Endothelial cell of umbilical vein (primary cell): ENCODE data around the gene ANXA6. TPM values are rescaled to one million over a fixed set of nuclear protein-coding genes. Genes with fewer than 3 reads are reported as not detected.

Experiments
- BruUV-seq: library from RNA; stranded (reverse); fragments of 400-500 nt; replicated peaks from 2 replicates; lab custom pipeline; 2021; lab: Mats Ljungman, UMichigan
- CTCF ChIA-PET: fragments of 300-600, 350-600 bp; sonication (Branson Sonifier 250); formaldehyde crosslinking; loops from one replicate; lab custom pipeline; 2021; ENCODE audit warnings: antibody characterized with exemption, inconsistent platforms; lab: Charles Lee
- POLR2A ChIA-PET: fragments of 300-600, 350-600 bp; sonication (Branson Sonifier 250); formaldehyde crosslinking; loops from one replicate; lab custom pipeline; 2021; ENCODE audit warnings: antibody characterized with exemption, inconsistent platforms; lab: Charles Lee
- DNase-seq: peaks from one replicate; pipeline ENCODE4 v3.0.0-alpha.2; 2011; ENCODE audit warnings: low read depth, low spot score
- FAIRE-seq: peaks from 2 replicates; lab custom pipeline; 2011; peaks lifted over from hg19 to GRCh38; lab: Jason Lieb, UNC
- H2AFZ ChIP-seq: 2 replicates; pipeline ENCODE4 v1.6.0; 2012; ENCODE audit warnings: low read depth, low read length, control low read depth, inconsistent platforms
- H3K27ac ChIP-seq: 2 replicates; pipeline ENCODE4 v1.5.1; 2011; ENCODE audit warnings: low read depth, mild to moderate bottlenecking, control low read depth, low read length, moderate library complexity; ENCODE audit not compliant: insufficient read depth
- H3K27me3 ChIP-seq, 2 experiments: 2 replicates each; pipeline versions ENCODE4 v1.6.0 to v1.6.1; 2011; ENCODE audit warnings: low read length in 2 of 2, mixed read lengths in 1 of 2; ENCODE audit not compliant: control insufficient read depth in 2 of 2, insufficient read depth in 2 of 2
- H3K36me3 ChIP-seq, 2 experiments: 2 replicates in 1 of 2; 3 replicates in 1 of 2; pipeline ENCODE4 v1.5.1; 2011; ENCODE audit warnings: low read length in 2 of 2, mild to moderate bottlenecking in 1 of 2, moderate library complexity in 1 of 2; ENCODE audit not compliant: control insufficient read depth in 2 of 2, insufficient read depth in 2 of 2; ENCODE audit errors: extremely low read depth in 1 of 2
- H3K4me1 ChIP-seq: 3 replicates; pipeline ENCODE4 v1.5.1; 2011; ENCODE audit warnings: mild to moderate bottlenecking, low read length; ENCODE audit not compliant: control insufficient read depth, insufficient read depth; ENCODE audit errors: extremely low read depth
- H3K4me2 ChIP-seq: 2 replicates; pipeline ENCODE4 v1.6.1; 2011; ENCODE audit warnings: low read length, control low read depth, mixed read lengths; ENCODE audit not compliant: insufficient read depth
- H3K4me3 ChIP-seq, 3 experiments: fragments of 200-600 bp in 1 of 3; sonication (generic), shearing (Covaris generic) in 1 of 3; replicated peaks in 1 of 3; 2 replicates each; pipeline ENCODE4 v1.5.1; 2011 to 2016; ENCODE audit warnings: control low read depth in 3 of 3, low read length in 3 of 3, mild to moderate bottlenecking in 2 of 3, inconsistent platforms in 1 of 3, low read depth in 1 of 3, moderate library complexity in 1 of 3; ENCODE audit not compliant: insufficient read depth in 1 of 3
- H3K79me2 ChIP-seq: 2 replicates; pipeline ENCODE4 v1.6.0; 2012; ENCODE audit warnings: low read length, inconsistent platforms; ENCODE audit not compliant: control insufficient read depth, insufficient read depth
- H3K9ac ChIP-seq: replicated peaks from 2 replicates; pipeline ENCODE3; 2011; ENCODE audit warnings: low read length, control low read depth; ENCODE audit not compliant: insufficient read depth; ENCODE audit errors: extremely low read depth
- H3K9me1 ChIP-seq: replicated peaks from 3 replicates; pipeline ENCODE4 v1.6.0; 2011; ENCODE audit warnings: mild to moderate bottlenecking, low read length; ENCODE audit not compliant: control insufficient read depth, insufficient read depth; ENCODE audit errors: extremely low read depth
- H3K9me3 ChIP-seq: replicated peaks from 2 replicates; pipeline ENCODE4 v1.5.1; 2012; ENCODE audit warnings: low read length, inconsistent platforms; ENCODE audit not compliant: control insufficient read depth, insufficient read depth
- H4K20me1 ChIP-seq: replicated peaks from 2 replicates; pipeline ENCODE3; 2011; ENCODE audit warnings: mild to moderate bottlenecking, low read length; ENCODE audit not compliant: control insufficient read depth, insufficient read depth; ENCODE audit errors: extremely low read depth
- EZH2 ChIP-seq: IDR thresholded peaks from 2 replicates; pipeline ENCODE4 v1.6.1; 2012; ENCODE audit warnings: borderline replicate concordance, low read depth, mild to moderate bottlenecking, moderate library complexity, low read length, inconsistent platforms; ENCODE audit not compliant: severe bottlenecking
- FOS ChIP-seq: IDR thresholded peaks from 2 replicates; pipeline ENCODE4 v1.6.1; 2011; ENCODE audit warnings: mild to moderate bottlenecking, low read length, moderate library complexity, borderline replicate concordance; ENCODE audit not compliant: insufficient read depth
- GATA2 ChIP-seq: IDR thresholded peaks from 2 replicates; pipeline ENCODE4 v1.7.0; 2011; ENCODE audit warnings: low read depth, mild to moderate bottlenecking, moderate library complexity, mixed read lengths, low read length; ENCODE audit not compliant: insufficient read length, insufficient read depth
- JUN ChIP-seq: IDR thresholded peaks from 2 replicates; pipeline ENCODE4 v1.6.1; 2011; ENCODE audit warnings: borderline replicate concordance, low read depth; ENCODE audit not compliant: insufficient read length, insufficient read depth
- MYC ChIP-seq: IDR thresholded peaks from one replicate; pipeline ENCODE4 v1.6.1; 2011; ENCODE audit warnings: mild to moderate bottlenecking, low read depth, low read length
- POLR2A ChIP-seq: IDR thresholded peaks from 2 replicates; pipeline ENCODE4 v1.6.1; 2012; ENCODE audit warnings: low read depth, mild to moderate bottlenecking, control low read depth, low read length
- POLR2AphosphoS5 ChIP-seq: IDR thresholded peaks from 2 replicates; pipeline ENCODE4 v1.6.1; 2012; ENCODE audit warnings: low read depth, mild to moderate bottlenecking, control low read depth, low read length, moderate library complexity; ENCODE audit not compliant: insufficient read depth
- dilution Hi-C: fragments of 300-500 bp; cut with MboI; formaldehyde crosslinking; loops from one replicate; pipeline ENCODE4 v1.15.0; 2019; ENCODE audit warnings: low sequenced_read_pairs; ENCODE audit not compliant: extremely low pct_ligation_motif_present
- intact Hi-C: fragments of 100-400 bp; cut with micrococcal nuclease; formaldehyde crosslinking; loops from one replicate; pipeline ENCODE4 v1.10.0; 2022
- polyA plus RNA-seq, 4 experiments: library from polyadenylated mRNA; depleted of rRNA in 3 of 4; stranded (reverse) in 3 of 4; unstranded in 1 of 4; fragments of >200 nt; gene quantifications; 2 replicates each; pipeline versions ENCODE4 v1.2.1 to v1.2.3, GENCODE V29; 2011 to 2012; ENCODE audit warnings: missing spikeins in 1 of 4
- total RNA-seq: library from RNA; stranded (reverse); gene quantifications from 2 replicates; pipeline ENCODE4 v1.2.3, GENCODE V29; 2021
- TF ChIP-seq, protein P1 (sequence below), 2 donors: IDR thresholded peaks; 1 replicate in 1 of 2; 2 replicates in 1 of 2; pipeline ENCODE4 v1.5.1; 2011; ENCODE audit warnings: low read length in 2 of 2, mild to moderate bottlenecking in 2 of 2, moderate library complexity in 2 of 2, control low read depth in 1 of 2, inconsistent platforms in 1 of 2, low read depth in 1 of 2; ENCODE audit not compliant: insufficient read depth in 1 of 2; ENCODE audit errors: extremely low read depth in 1 of 2
- TF ChIP-seq, protein P2 (sequence below): IDR thresholded peaks from 2 replicates; pipeline ENCODE4 v1.6.1; 2011; ENCODE audit not compliant: insufficient read depth, insufficient read length

ANXA6 gene
- total and polyA plus RNA-seq, 2 donors (not counting 3 experiments of a cell fraction or from before 2014, with no cell fraction given) = 195 to 266 TPM

DNA sequence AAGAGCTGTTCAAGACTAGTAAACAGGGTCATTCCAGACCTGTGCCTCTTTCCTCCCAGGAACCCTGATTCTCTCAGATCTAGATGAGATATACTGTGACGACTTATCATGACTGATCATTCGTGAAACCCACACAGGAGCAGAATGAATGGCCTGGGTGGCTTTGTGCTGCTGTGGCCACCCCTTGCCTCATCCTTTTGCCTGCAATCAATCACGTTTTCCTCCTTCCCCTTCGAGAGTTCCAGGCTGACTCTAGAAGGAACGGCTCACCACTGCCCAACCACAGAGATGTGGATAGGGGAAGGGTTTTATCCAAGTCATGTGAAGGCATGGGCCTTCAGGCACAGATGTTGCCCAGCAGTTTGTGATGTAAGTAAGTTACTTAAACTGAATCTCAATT, 5.8 kb downstream of the ANXA6 start:
- Histone ChIP-seq H3K36me3 (peaks cover 6 to 9% of the 10 kb centered on the region in 2 experiments), H3K27me3 (no peaks in the 10 kb centered on the region), H3K4me3 (no peak overlapping the region), H3K79me2 (peaks cover 71% of the 10 kb centered on the region), H3K4me2 (no peak overlapping the region), H4K20me1 (peaks cover 6% of the 10 kb centered on the region), H2AFZ (no peak overlapping the region), H3K9me1 (no peaks in the 10 kb centered on the region), H3K27ac (no peak overlapping the region), H3K9ac (no peak overlapping the region), H3K4me1 (peaks cover 31% of the 10 kb centered on the region), H3K9me3 (no peaks in the 10 kb centered on the region)
- intact Hi-C loops = no loop called here
- no TSS peak for BruUV-seq
- FAIRE-seq (no peak), DNase-seq (no peak)
- dilution Hi-C loops = no loop called here
- ChIA-PET POLR2A (no interaction called here), CTCF (interaction anchor here (4.4 kb wide), 1 partner anchor 13 kb away, joined by 32 read pairs; no protein-coding TSS in a partner anchor)
- TF ChIP-seq EZH2 = no peak
- TF ChIP-seq, protein P1, sequence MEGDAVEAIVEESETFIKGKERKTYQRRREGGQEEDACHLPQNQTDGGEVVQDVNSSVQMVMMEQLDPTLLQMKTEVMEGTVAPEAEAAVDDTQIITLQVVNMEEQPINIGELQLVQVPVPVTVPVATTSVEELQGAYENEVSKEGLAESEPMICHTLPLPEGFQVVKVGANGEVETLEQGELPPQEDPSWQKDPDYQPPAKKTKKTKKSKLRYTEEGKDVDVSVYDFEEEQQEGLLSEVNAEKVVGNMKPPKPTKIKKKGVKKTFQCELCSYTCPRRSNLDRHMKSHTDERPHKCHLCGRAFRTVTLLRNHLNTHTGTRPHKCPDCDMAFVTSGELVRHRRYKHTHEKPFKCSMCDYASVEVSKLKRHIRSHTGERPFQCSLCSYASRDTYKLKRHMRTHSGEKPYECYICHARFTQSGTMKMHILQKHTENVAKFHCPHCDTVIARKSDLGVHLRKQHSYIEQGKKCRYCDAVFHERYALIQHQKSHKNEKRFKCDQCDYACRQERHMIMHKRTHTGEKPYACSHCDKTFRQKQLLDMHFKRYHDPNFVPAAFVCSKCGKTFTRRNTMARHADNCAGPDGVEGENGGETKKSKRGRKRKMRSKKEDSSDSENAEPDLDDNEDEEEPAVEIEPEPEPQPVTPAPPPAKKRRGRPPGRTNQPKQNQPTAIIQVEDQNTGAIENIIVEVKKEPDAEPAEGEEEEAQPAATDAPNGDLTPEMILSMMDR (IDR thresholded peaks at IDR 0.05; ENCODE audit: extremely low read depth in 1 of 2, insufficient read depth in 1 of 2, low read depth in 1 of 2, low read length in 2 of 2) = no peak
- TF ChIP-seq FOS = no peak
- no peak for TF ChIP-seq MYC
- no peak for TF ChIP-seq POLR2A
- TF ChIP-seq JUN = no peak
- no peak for TF ChIP-seq POLR2AphosphoS5
- no peak for TF ChIP-seq GATA2
- TF ChIP-seq, protein P2, sequence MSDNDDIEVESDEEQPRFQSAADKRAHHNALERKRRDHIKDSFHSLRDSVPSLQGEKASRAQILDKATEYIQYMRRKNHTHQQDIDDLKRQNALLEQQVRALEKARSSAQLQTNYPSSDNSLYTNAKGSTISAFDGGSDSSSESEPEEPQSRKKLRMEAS = no peak
